K562 (cell line): Measurements from ENCODE around the gene BTBD18. TPM values are rescaled to one million over a fixed set of nuclear protein-coding genes. Genes with fewer than 3 reads are reported as not detected.
A peak's percentile ranks its signal among the peaks of the same experiment; 100 is the strongest.

ENCODE experiments used
- BRF1 ChIP-seq: IDR thresholded peaks from 3 replicates; pipeline ENCODE4 v1.6.1; 2011; ENCODE audit warnings: borderline replicate concordance, mild to moderate bottlenecking; ENCODE audit not compliant: insufficient read length; ENCODE audit errors: extremely low read depth
- COPS2 ChIP-seq: fragments of 450-650 bp; conservative IDR thresholded peaks from 2 replicates; pipeline ENCODE4 v1.6.1; 2016; ENCODE audit warnings: mild to moderate bottlenecking, moderate library complexity
- DACH1 ChIP-seq: fragments of 450-650 bp; IDR thresholded peaks from 2 replicates; pipeline ENCODE4 v1.6.1; 2018; ENCODE audit not compliant: partially characterized antibody
- DPF2 ChIP-seq: fragments of 450-650 bp; IDR thresholded peaks from 2 replicates; pipeline ENCODE4 v1.6.1; 2016
- GABPB2 ChIP-seq: fragments of 250-450 bp; sonication (Bioruptor Pico); conservative IDR thresholded peaks from 2 replicates; pipeline ENCODE4 v1.5.1; 2021; ENCODE audit warnings: mild to moderate bottlenecking
- HIVEP1 ChIP-seq: fragments of 250-450 bp; sonication (Bioruptor Pico); IDR thresholded peaks from 2 replicates; pipeline ENCODE4 v1.4.0; 2020; ENCODE audit warnings: mild to moderate bottlenecking
- HMG20A ChIP-seq: fragments of 450-650 bp; formaldehyde crosslinking; conservative IDR thresholded peaks from 2 replicates; pipeline ENCODE4 v1.4.0; 2020; ENCODE audit warnings: mild to moderate bottlenecking, mixed read lengths
- JUN ChIP-seq, 2 experiments: sonication (generic) in 1 of 2; formaldehyde crosslinking in 1 of 2; IDR thresholded peaks; 2 replicates each; pipeline versions ENCODE4 v1.6.1 to v1.8.0; 2012 to 2022; ENCODE audit warnings: borderline replicate concordance in 2 of 2, mild to moderate bottlenecking in 2 of 2, improper control_type of control experiment in 1 of 2, low read depth in 1 of 2, low read length in 1 of 2, missing genetic modification reagents in 1 of 2
- JUND ChIP-seq, 2 experiments: IDR thresholded peaks; 2 replicates in 1 of 2; 3 replicates in 1 of 2; pipeline ENCODE4 v1.6.1; 2011; ENCODE audit warnings: borderline replicate concordance in 2 of 2, low read depth in 2 of 2, low read length in 2 of 2, improper control_type of control experiment in 1 of 2, missing biosample characterization in 1 of 2, missing genetic modification characterization in 1 of 2, missing genetic modification reagents in 1 of 2
- NR2F6 ChIP-seq: fragments of 450-650 bp; formaldehyde crosslinking; IDR thresholded peaks from 2 replicates; pipeline ENCODE4 v1.4.0; 2020; ENCODE audit warnings: mild to moderate bottlenecking
- POLR2B ChIP-seq: fragments of 450-650 bp; IDR thresholded peaks from 2 replicates; pipeline ENCODE4 v1.6.1; 2018; ENCODE audit warnings: low read depth; ENCODE audit not compliant: partially characterized antibody
- POLR3A ChIP-seq: IDR thresholded peaks from 2 replicates; pipeline ENCODE4 v1.6.1; 2011; ENCODE audit warnings: borderline replicate concordance, mild to moderate bottlenecking, moderate library complexity; ENCODE audit not compliant: insufficient read length, insufficient read depth; ENCODE audit errors: extremely low read depth
- PRMT5 ChIP-seq: sonication (generic); formaldehyde crosslinking; IDR thresholded peaks from 2 replicates; pipeline ENCODE4 v1.5.0; 2020; ENCODE audit warnings: missing genetic modification reagents
- SAFB2 ChIP-seq: fragments of 200-400 bp; formaldehyde crosslinking; IDR thresholded peaks from 2 replicates; pipeline ENCODE4 v1.6.1; 2018; ENCODE audit warnings: borderline replicate concordance, low read length, low read depth, moderate library complexity; ENCODE audit not compliant: severe bottlenecking
- SMC3 ChIP-seq: conservative IDR thresholded peaks from 2 replicates; pipeline ENCODE4 v1.6.1; 2011; ENCODE audit warnings: low read depth, low read length, improper control_type of control experiment; ENCODE audit not compliant: insufficient read depth
- SNAPC5 ChIP-seq: fragments of 250-450 bp; sonication (Bioruptor Pico); IDR thresholded peaks from 2 replicates; pipeline ENCODE4 v1.8.0; 2021; ENCODE audit warnings: moderate library complexity, mild to moderate bottlenecking, inconsistent platforms
- TAF1 ChIP-seq: IDR thresholded peaks from 2 replicates; pipeline ENCODE4 v1.6.1; 2011; ENCODE audit warnings: mild to moderate bottlenecking, low read length, moderate library complexity; ENCODE audit not compliant: insufficient read depth, control insufficient read depth, severe bottlenecking; ENCODE audit errors: extremely low read depth
- TAF9B ChIP-seq: fragments of 450-650 bp; IDR thresholded peaks from 2 replicates; pipeline ENCODE4 v1.6.1; 2018; ENCODE audit warnings: mild to moderate bottlenecking; ENCODE audit not compliant: partially characterized antibody
- TRIM24 ChIP-seq, 2 experiments: fragments of 450-650 bp; IDR thresholded peaks; 2 replicates each; pipeline ENCODE4 v1.6.1; 2016
- TRIM25 ChIP-seq: fragments of 450-650 bp; IDR thresholded peaks from 2 replicates; pipeline ENCODE4 v1.7.0; 2016; ENCODE audit warnings: borderline replicate concordance
- ZNF444 ChIP-seq: fragments of 250-450 bp; sonication (Bioruptor Pico); IDR thresholded peaks from 2 replicates; pipeline ENCODE4 v1.4.0; 2020; ENCODE audit warnings: mild to moderate bottlenecking, moderate library complexity
- ZNF586 ChIP-seq: fragments of 450-650 bp; formaldehyde crosslinking; conservative IDR thresholded peaks from 2 replicates; pipeline ENCODE4 v1.4.0; 2020; ENCODE audit warnings: mild to moderate bottlenecking, moderate library complexity
- ZNF655 ChIP-seq: fragments of 250-450 bp; sonication (Bioruptor Pico); IDR thresholded peaks from 2 replicates; pipeline ENCODE4 v1.5.0; 2021
- ZNF717 ChIP-seq: fragments of 250-450 bp; sonication (Bioruptor Pico); IDR thresholded peaks from 2 replicates; pipeline ENCODE4 v1.5.0; 2021
- polyA plus RNA-seq, 8 experiments: library from polyadenylated mRNA; depleted of rRNA in 4 of 8; stranded (reverse) in 5 of 8; unstranded in 3 of 8; fragments of >200 nt; fragmentation: Nextera tagmentation in 2 of 8; fragmentation: Illumina TruSeq in 1 of 8; extraction: Ambion mirVana in 2 of 8; extraction: Trizol in 1 of 8; gene quantifications; 2 replicates each; pipeline versions ENCODE4 v1.2.1 to v1.2.3, GENCODE V29; 2011 to 2014; ENCODE audit warnings: inconsistent platforms in 1 of 8, missing spikeins in 1 of 8
- total RNA-seq, 7 experiments: library from RNA; depleted of rRNA in 6 of 7; stranded (reverse); fragments of >200 nt in 6 of 7; fragmentation: Illumina TruSeq in 2 of 7; extraction: Trizol in 2 of 7; gene quantifications; 2 replicates each; pipeline versions ENCODE4 v1.2.1 to v1.2.3, GENCODE V29; 2011 to 2021; ENCODE audit warnings: low replicate concordance in 1 of 7

Gene BTBD18
- total and polyA plus RNA-seq, 9 of the 15 experiments (the other 6 are each of a cell fraction or from before 2014, with no cell fraction given), result 0.06 TPM; not detected in 8

- TF ChIP-seq POLR3A, result peak; percentile 20
- TF ChIP-seq TAF1, result peak; percentile 93
- TF ChIP-seq GABPB2 (CRISPR knock-in tag), result no peak; the same call in 1 of the 2 replicates
- TF ChIP-seq COPS2, result no peak
- peak in 1 of 2 experiments; percentile 99; a peak in 3 of 4 replicates for TF ChIP-seq TRIM24 (IDR thresholded peaks at IDR 0.05)
- TF ChIP-seq PRMT5 (CRISPR knock-in tag), result no peak
- no peak for TF ChIP-seq ZNF655 (CRISPR knock-in tag)
- TF ChIP-seq POLR2B, result peak; percentile 90
- TF ChIP-seq JUN (IDR thresholded peaks at IDR 0.05; ENCODE audit: borderline replicate concordance, low read depth, low read length), result peak; percentile 77; the same call in 1 of the 2 replicates
- peak; percentile 55; the same call in 1 of the 2 replicates for TF ChIP-seq JUN (CRISPR knock-in tag; IDR thresholded peaks at IDR 0.05; ENCODE audit: borderline replicate concordance)
- TF ChIP-seq DACH1, result no peak
- no peak for TF ChIP-seq SAFB2
- TF ChIP-seq ZNF444 (CRISPR knock-in tag), result no peak
- TF ChIP-seq JUND (IDR thresholded peaks at IDR 0.05; ENCODE audit: borderline replicate concordance, low read depth, low read length), result peak; percentile 91
- peak; percentile 57; the same call in 1 of the 3 replicates for TF ChIP-seq JUND (tag; IDR thresholded peaks at IDR 0.05; ENCODE audit: borderline replicate concordance, low read depth, low read length)
- peak; percentile 51; the same call in 1 of the 2 replicates for TF ChIP-seq DPF2
- TF ChIP-seq ZNF586 (CRISPR knock-in tag), result no peak
- TF ChIP-seq SNAPC5 (CRISPR knock-in tag), result no peak
- TF ChIP-seq HIVEP1 (CRISPR knock-in tag), result no peak
- no peak for TF ChIP-seq HMG20A (CRISPR knock-in tag)
- TF ChIP-seq ZNF717 (CRISPR knock-in tag), result peak; percentile 27; the same call in 1 of the 2 replicates
- TF ChIP-seq NR2F6, result no peak
- peak; percentile 7; the same call in 1 of the 2 replicates for TF ChIP-seq SMC3
- peak; percentile 89 for TF ChIP-seq TAF9B
- TF ChIP-seq BRF1, result no peak
- no peak for TF ChIP-seq TRIM25
Observed at GRCh38 chr11:57741132-57742086, 10.2 kb downstream of the BTBD18 start, which contains the start of gene SELENOH (continued).
